Measurements from ENCODE around the gene STAC. TPM values are rescaled to one million over a fixed set of nuclear protein-coding genes. Genes with fewer than 3 reads are reported as not detected.

Gene STAC
- total RNA-seq, result 0.08 TPM

GRCh38 chr3:36380221-36381031 lies at the start of gene STAC:
TSS of gene STAC (plus strand) at chr3:36380504. CDS start at chr3:36380644, 140 bp downstream.
- ATAC-seq, result peak; percentile 61

GRCh38 chr3:36332139-36332538 lies 48.2 kb upstream of the STAC start:
- no peak for ATAC-seq

GRCh38 chr3:36362216-36362615 lies 18.1 kb upstream of the STAC start:
- no peak for ATAC-seq

GRCh38 chr3:36362973-36363372 lies 17.3 kb upstream of the STAC start:
- peak; percentile 47 for ATAC-seq

GRCh38 chr3:36364260-36364659 lies 16.0 kb upstream of the STAC start:
- no peak for ATAC-seq

- no peak for ATAC-seq
Measured at GRCh38 chr3:36365829-36366228, 14.5 kb upstream of the STAC start.

GRCh38 chr3:36366308-36366707 lies 14.0 kb upstream of the STAC start:
- no peak for ATAC-seq

GRCh38 chr3:36367912-36368573 lies 12.3 kb upstream of the STAC start:
- no peak for ATAC-seq

GRCh38 chr3:36372534-36372935 lies 7.8 kb upstream of the STAC start:
- ATAC-seq, result no peak

GRCh38 chr3:36373084-36373483 lies 7.2 kb upstream of the STAC start:
- ATAC-seq, result no peak

- no peak for ATAC-seq
Measured at GRCh38 chr3:36373666-36374065, 6.6 kb upstream of the STAC start.

- no peak for ATAC-seq
Measured at GRCh38 chr3:36379872-36380220, 458 bp upstream of the STAC start.

- no peak for ATAC-seq
Measured at GRCh38 chr3:36381311-36381956, 1.1 kb downstream of the STAC start.

GRCh38 chr3:36393563-36393962 lies 13.3 kb downstream of the STAC start:
- no peak for ATAC-seq

- no peak for ATAC-seq
Measured at GRCh38 chr3:36394176-36394575, 13.9 kb downstream of the STAC start.

- ATAC-seq, result no peak
Measured at GRCh38 chr3:36397841-36398240, 17.5 kb downstream of the STAC start.

GRCh38 chr3:36399933-36400332 lies 19.6 kb downstream of the STAC start:
- ATAC-seq, result no peak

GRCh38 chr3:36401056-36401455 lies 20.8 kb downstream of the STAC start:
- ATAC-seq, result no peak

- no peak for ATAC-seq
Measured at GRCh38 chr3:36403661-36404060, 23.4 kb downstream of the STAC start.

- no peak for ATAC-seq
Measured at GRCh38 chr3:36405190-36405589, 24.9 kb downstream of the STAC start.

GRCh38 chr3:36408146-36408545 lies 27.8 kb downstream of the STAC start:
- no peak for ATAC-seq

GRCh38 chr3:36409862-36410261 lies 29.6 kb downstream of the STAC start:
- ATAC-seq, result no peak

- no peak for ATAC-seq
Measured at GRCh38 chr3:36411587-36411986, 31.3 kb downstream of the STAC start.

- ATAC-seq, result no peak
Measured at GRCh38 chr3:36416599-36416998, 36.3 kb downstream of the STAC start.

Data from esophagus mucosa (tissue), 1 donor.